Lower lobe of right lung (tissue), 2 donors: ENCODE results near the gene IL22. TPM values are rescaled to one million over a fixed set of nuclear protein-coding genes. Genes with fewer than 3 reads are reported as not detected.

Experiments
- ATAC-seq, 2 donors: fragments of 200-7000 bp; cut with Tn5 transposase; one replicate each; pipeline ENCODE4 v1.9.1; 2020 to 2022; ENCODE audit warnings: mild to moderate bottlenecking in 2 of 2, moderate library complexity in 2 of 2
- DNase-seq: peaks from one replicate; pipeline ENCODE4 v3.0.0-alpha.2; 2020
- H3K27ac ChIP-seq: fragments of 200-600 bp; one replicate; pipeline ENCODE4 v1.8.0; 2022
- H3K27me3 ChIP-seq: fragments of 200-600 bp; one replicate; pipeline ENCODE4 v1.8.0; 2022; ENCODE audit warnings: low read depth
- H3K36me3 ChIP-seq: fragments of 200-600 bp; one replicate; pipeline ENCODE4 v1.8.0; 2022; ENCODE audit warnings: mild to moderate bottlenecking
- H3K4me1 ChIP-seq: fragments of 200-600 bp; one replicate; pipeline ENCODE4 v1.8.0; 2022
- H3K4me3 ChIP-seq: fragments of 200-600 bp; one replicate; pipeline ENCODE4 v1.8.0; 2022; ENCODE audit warnings: mild to moderate bottlenecking
- H3K9me3 ChIP-seq: fragments of 200-600 bp; one replicate; pipeline ENCODE4 v1.8.0; 2022
- intact Hi-C: fragments of 100-400 bp; cut with DNase I; formaldehyde crosslinking; loops from one replicate; pipeline ENCODE4 v1.11.0; 2022
- total RNA-seq: library from RNA; stranded (reverse); fragmentation: NEBNext Ultra II Directional; extraction: Animal tissue kit (Norgen Biotek cat#: 25700); gene quantifications from one replicate; pipeline ENCODE4 v1.2.1, GENCODE V29; 2021
- TF ChIP-seq, protein P1 (sequence below): fragments of 200-600 bp; IDR thresholded peaks from one replicate; pipeline ENCODE4 v1.8.0; 2022; ENCODE audit warnings: antibody characterized with exemption, mild to moderate bottlenecking
- donor health status: DM: no; HTN: yes; CAD: no; lungs with severe emphysema.

The IL22 gene
- total RNA-seq, 1 donor from 2014 or later: not detected

DNA sequence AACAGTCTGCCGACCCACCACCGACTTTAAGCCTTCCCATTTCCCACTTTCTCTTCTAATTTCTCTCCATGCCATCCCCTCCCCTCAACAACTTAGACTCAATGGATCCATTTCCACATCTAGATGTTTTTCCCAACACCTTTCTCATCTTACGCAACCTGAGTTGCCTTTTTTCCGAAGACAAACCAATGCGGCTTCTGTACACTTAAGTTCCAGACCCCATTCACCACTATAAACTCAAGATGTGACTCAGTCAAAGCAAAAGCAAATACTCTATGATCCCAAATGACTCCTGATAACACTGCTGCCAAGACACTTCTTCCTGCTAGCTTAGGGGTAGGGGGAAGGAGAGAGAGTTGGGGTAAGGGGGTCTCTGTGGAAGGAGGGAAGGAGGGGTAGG lies 1.3 kb downstream of the IL22 start:
- TF ChIP-seq, protein P1, sequence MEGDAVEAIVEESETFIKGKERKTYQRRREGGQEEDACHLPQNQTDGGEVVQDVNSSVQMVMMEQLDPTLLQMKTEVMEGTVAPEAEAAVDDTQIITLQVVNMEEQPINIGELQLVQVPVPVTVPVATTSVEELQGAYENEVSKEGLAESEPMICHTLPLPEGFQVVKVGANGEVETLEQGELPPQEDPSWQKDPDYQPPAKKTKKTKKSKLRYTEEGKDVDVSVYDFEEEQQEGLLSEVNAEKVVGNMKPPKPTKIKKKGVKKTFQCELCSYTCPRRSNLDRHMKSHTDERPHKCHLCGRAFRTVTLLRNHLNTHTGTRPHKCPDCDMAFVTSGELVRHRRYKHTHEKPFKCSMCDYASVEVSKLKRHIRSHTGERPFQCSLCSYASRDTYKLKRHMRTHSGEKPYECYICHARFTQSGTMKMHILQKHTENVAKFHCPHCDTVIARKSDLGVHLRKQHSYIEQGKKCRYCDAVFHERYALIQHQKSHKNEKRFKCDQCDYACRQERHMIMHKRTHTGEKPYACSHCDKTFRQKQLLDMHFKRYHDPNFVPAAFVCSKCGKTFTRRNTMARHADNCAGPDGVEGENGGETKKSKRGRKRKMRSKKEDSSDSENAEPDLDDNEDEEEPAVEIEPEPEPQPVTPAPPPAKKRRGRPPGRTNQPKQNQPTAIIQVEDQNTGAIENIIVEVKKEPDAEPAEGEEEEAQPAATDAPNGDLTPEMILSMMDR: no peak
- intact Hi-C loops: no loop called here
- DNase-seq (no peak), ATAC-seq (no peak)
- Histone ChIP-seq H3K27ac (no peak overlapping the region), H3K27me3 (no peaks in the 10 kb centered on the region), H3K9me3 (no peaks in the 10 kb centered on the region), H3K36me3 (no peaks in the 10 kb centered on the region), H3K4me1 (no peaks in the 10 kb centered on the region), H3K4me3 (no peak overlapping the region)

DNA sequence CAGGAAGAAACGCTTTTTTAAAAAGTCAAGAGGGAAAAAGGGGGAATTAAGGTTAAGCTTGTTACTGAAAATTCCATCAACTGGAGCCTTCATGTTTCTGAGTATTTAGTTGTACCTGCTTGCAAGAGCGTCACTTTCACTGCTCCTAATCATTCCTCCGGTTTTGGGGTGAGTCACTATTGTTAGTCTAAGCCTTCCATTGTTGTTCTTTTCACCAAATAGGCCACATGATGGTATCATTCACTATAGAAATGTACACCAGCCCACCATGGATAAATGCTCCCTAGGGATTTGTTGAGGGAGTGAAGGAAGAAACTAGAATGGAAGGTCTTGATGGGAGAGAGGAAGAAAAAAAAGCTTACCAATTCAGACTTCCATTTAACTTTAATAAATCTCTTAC lies 3.0 kb downstream of the IL22 start:
- Histone ChIP-seq H3K4me3 (no peak overlapping the region), H3K4me1 (no peaks in the 10 kb centered on the region), H3K27ac (no peak overlapping the region), H3K27me3 (no peaks in the 10 kb centered on the region), H3K9me3 (no peaks in the 10 kb centered on the region), H3K36me3 (no peaks in the 10 kb centered on the region)
- TF ChIP-seq, protein P1: no peak
- DNase-seq: no peak
- no peak for ATAC-seq
- intact Hi-C loops: no loop called here

DNA sequence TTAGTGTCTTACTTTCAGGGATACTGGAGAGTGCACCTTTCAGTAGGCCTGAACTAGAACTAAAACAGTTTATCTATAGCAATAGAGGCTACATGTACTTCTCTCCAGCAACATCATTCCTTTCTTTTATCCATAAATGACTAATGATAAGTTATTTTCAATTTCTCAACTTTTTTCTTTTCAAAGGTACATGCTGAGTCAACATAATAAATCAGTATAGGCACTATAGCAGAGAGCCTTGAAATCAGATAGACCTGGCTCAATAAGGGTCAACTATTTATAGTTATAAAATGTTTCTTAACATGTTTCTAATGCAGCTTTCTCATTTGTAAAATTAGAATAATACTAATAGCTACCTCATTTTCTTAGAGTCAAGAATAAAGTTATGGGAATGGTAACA lies 5.6 kb downstream of the IL22 start:
- ATAC-seq (no peak), DNase-seq (no peak)
- Histone ChIP-seq H3K9me3 (no peaks in the 10 kb centered on the region), H3K27ac (no peak overlapping the region), H3K4me3 (no peak overlapping the region), H3K4me1 (no peaks in the 10 kb centered on the region), H3K27me3 (no peaks in the 10 kb centered on the region), H3K36me3 (no peaks in the 10 kb centered on the region)
- TF ChIP-seq, protein P1: no peak
- intact Hi-C loops: no loop called here

DNA sequence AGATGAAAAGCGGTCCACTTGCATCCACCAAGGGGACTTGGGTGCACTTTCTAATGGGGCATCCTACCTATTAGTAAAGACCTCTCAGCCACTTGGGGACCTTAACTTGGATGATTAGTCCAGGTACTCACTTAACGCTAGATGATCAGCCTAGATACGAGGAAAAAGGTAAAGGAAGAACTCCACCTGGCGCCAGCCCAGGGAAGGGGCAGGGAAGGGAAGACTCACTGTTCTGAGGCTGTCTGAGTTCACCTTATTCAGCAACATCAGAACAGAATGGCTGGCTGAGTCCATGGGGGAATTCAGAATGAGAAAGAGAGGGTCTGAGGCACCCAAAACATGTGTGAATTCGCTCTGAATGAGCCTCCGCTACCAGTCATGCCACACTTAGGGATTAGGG lies 7.1 kb downstream of the IL22 start:
- H3K27me3 ChIP-seq: no peaks in the 10 kb centered on the region
- no peak overlapping the region for H3K4me3 ChIP-seq
- DNase-seq (no peak), ATAC-seq (no peak)
- no peaks in the 10 kb centered on the region for H3K4me1 ChIP-seq
- no peak overlapping the region for H3K27ac ChIP-seq
- TF ChIP-seq, protein P1: no peak
- no peaks in the 10 kb centered on the region for H3K9me3 ChIP-seq
- intact Hi-C loops: no loop called here
- no peaks in the 10 kb centered on the region for H3K36me3 ChIP-seq

DNA sequence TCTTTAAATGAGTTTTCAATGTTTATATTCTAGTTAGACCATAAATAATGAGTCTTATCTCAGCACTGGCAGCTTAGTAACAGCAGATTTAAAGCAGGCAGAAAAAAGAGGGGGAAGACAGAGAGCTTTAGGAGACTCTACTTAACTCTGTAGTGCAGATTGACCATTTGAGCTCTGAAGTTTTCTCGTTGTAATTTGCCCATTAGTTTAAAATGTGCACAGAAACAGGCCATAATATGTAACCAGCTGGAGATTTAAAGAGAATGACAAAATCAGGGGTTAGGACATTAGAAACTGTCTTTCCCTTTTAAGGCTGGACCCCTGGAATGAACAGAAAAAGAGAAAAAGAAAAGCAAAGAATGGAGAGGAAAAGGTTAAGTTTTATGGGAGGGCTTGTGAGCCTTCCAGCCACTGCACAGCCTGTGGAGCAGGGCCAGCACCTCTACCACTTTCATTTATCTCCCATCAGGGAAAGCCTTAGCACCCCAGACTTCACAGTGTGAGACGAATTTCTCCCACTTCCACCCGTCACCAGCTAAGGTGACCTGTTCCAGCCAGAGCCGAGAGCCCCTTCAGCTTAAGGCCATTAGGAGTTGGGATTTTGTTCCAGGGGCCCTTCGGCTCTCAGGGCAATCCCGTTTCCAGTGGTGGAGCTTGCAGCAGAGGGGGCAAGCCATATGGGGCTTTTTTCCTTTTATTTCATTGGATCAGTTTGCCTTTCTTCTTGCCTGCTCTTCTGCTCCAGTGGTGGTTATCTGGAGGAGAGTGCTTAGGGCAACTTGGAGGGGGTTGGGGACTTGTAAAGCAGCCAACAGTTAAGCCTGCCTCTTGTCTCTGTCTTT lies 8.0 kb downstream of the IL22 start:
- TF ChIP-seq, protein P1: no peak
- intact Hi-C loops: no loop called here
- H3K36me3 ChIP-seq: no peaks in the 10 kb centered on the region
- H3K9me3 ChIP-seq: no peaks in the 10 kb centered on the region
- H3K4me1 ChIP-seq: peaks cover 5% of the 10 kb centered on the region
- no peak for DNase-seq
- H3K27me3 ChIP-seq: no peaks in the 10 kb centered on the region
- peak overlapping the region; percentile 29 for H3K4me3 ChIP-seq
- no peak for ATAC-seq
- no peak overlapping the region for H3K27ac ChIP-seq
